ENCODE data around the gene CPVL.

The CPVL gene

GRCh38 chr7:29022291-29022988 lies 123.9 kb downstream of the CPVL start:
- H3K4me3 ChIP-seq (ENCODE audit: low read length), result no peak overlapping the region
- no peak for DNase-seq (ENCODE audit: low read depth)
- no peak for TF ChIP-seq CTCF (conservative IDR thresholded peaks at IDR 0.05; ENCODE audit: low read length)

GRCh38 chr7:29019896-29020295 lies 126.4 kb downstream of the CPVL start:
- H3K4me3 ChIP-seq (ENCODE audit: low read length), result no peak overlapping the region
- TF ChIP-seq CTCF (conservative IDR thresholded peaks at IDR 0.05; ENCODE audit: low read length), result no peak
- DNase-seq (ENCODE audit: low read depth), result no peak

GRCh38 chr7:29019387-29019786 lies 127.0 kb downstream of the CPVL start:
- DNase-seq (ENCODE audit: low read depth), result peak; percentile 30

GRCh38 chr7:29017713-29018112 lies 128.6 kb downstream of the CPVL start:
- TF ChIP-seq CTCF (conservative IDR thresholded peaks at IDR 0.05; ENCODE audit: low read length), result no peak
- DNase-seq (ENCODE audit: low read depth), result peak; percentile 16
- no peak overlapping the region for H3K4me3 ChIP-seq (ENCODE audit: low read length)

More at GRCh38 chr7:29019387-29019786, 127.0 kb downstream of the CPVL start:
- no peak overlapping the region for H3K4me3 ChIP-seq (ENCODE audit: low read length)
- TF ChIP-seq CTCF (conservative IDR thresholded peaks at IDR 0.05; ENCODE audit: low read length), result peak; percentile 51

- no peak for DNase-seq (ENCODE audit: low read depth)
- no peak for TF ChIP-seq CTCF (conservative IDR thresholded peaks at IDR 0.05; ENCODE audit: low read length)
- no peak overlapping the region for H3K4me3 ChIP-seq (ENCODE audit: low read length)
Measured at GRCh38 chr7:29014725-29015124, 131.6 kb downstream of the CPVL start.

GRCh38 chr7:29013931-29014330 lies 132.4 kb downstream of the CPVL start:
- H3K4me3 ChIP-seq (ENCODE audit: low read length), result no peak overlapping the region
- no peak for TF ChIP-seq CTCF (conservative IDR thresholded peaks at IDR 0.05; ENCODE audit: low read length)
- DNase-seq (ENCODE audit: low read depth), result no peak

GRCh38 chr7:29013082-29013695 lies 133.1 kb downstream of the CPVL start:
- H3K4me3 ChIP-seq (ENCODE audit: low read length), result no peak overlapping the region
- TF ChIP-seq CTCF (conservative IDR thresholded peaks at IDR 0.05; ENCODE audit: low read length), result no peak
- DNase-seq (ENCODE audit: low read depth), result no peak
